Neutrophil (primary cell): ENCODE data around the gene ZBTB40.

Source experiments
- H3K27ac ChIP-seq: fragments of 200-600 bp; sonication (generic); 2 replicates; pipeline ENCODE4 v1.5.1; 2016; ENCODE audit warnings: mild to moderate bottlenecking, moderate library complexity
- H3K27me3 ChIP-seq: fragments of 200-600 bp; sonication (generic); 2 replicates; pipeline ENCODE4 v1.6.0; 2016; ENCODE audit warnings: mild to moderate bottlenecking
- H3K36me3 ChIP-seq: fragments of 200-600 bp; sonication (generic); 2 replicates; pipeline ENCODE4 v1.5.1; 2017
- H3K4me1 ChIP-seq, 2 experiments: fragments of 200-600 bp in 1 of 2; sonication (generic) in 1 of 2; 1 replicate in 1 of 2; 2 replicates in 1 of 2; pipeline versions ENCODE4 v1.5.1 to v1.6.1; 2013 to 2016; ENCODE audit warnings: low read depth in 1 of 2, low read length in 1 of 2, mild to moderate bottlenecking in 1 of 2, moderate library complexity in 1 of 2; ENCODE audit not compliant: control insufficient read depth in 1 of 2, insufficient read depth in 1 of 2
- H3K4me3 ChIP-seq, 2 experiments: fragments of 200-600 bp in 1 of 2; sonication (generic) in 1 of 2; 1 replicate in 1 of 2; 2 replicates in 1 of 2; pipeline ENCODE4 v1.5.1; 2013 to 2016; ENCODE audit warnings: low read depth in 1 of 2, low read length in 1 of 2, mild to moderate bottlenecking in 1 of 2, moderate library complexity in 1 of 2
- H3K9me3 ChIP-seq: fragments of 200-600 bp; sonication (generic); 2 replicates; pipeline ENCODE4 v1.5.1; 2016
- TF ChIP-seq, protein P1 (sequence below): fragments of 200-600 bp; sonication (generic); IDR thresholded peaks from 2 replicates; pipeline ENCODE4 v1.5.1; 2016; ENCODE audit warnings: antibody characterized with exemption

ZBTB40 gene

DNA sequence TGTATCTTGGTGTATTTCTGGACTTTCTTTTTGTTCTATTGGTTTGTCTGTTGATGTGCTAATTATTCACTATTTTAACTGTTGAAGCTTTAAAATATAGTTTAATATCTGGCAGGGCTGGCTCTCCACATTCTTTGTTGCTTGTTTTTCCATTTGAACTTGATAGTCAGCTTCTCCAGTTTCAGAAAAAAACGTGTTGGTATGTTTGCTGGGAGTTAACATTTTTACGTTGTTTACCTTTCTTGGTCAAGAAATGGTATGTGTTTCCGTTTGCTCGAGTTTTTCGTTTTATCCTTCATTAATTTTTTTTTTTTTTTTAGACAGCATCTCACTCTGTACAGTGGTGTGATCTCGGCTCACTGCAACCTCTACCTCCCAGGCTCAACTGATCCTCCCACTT is 16.9 kb upstream of the ZBTB40 start:
- TF ChIP-seq, protein P1, sequence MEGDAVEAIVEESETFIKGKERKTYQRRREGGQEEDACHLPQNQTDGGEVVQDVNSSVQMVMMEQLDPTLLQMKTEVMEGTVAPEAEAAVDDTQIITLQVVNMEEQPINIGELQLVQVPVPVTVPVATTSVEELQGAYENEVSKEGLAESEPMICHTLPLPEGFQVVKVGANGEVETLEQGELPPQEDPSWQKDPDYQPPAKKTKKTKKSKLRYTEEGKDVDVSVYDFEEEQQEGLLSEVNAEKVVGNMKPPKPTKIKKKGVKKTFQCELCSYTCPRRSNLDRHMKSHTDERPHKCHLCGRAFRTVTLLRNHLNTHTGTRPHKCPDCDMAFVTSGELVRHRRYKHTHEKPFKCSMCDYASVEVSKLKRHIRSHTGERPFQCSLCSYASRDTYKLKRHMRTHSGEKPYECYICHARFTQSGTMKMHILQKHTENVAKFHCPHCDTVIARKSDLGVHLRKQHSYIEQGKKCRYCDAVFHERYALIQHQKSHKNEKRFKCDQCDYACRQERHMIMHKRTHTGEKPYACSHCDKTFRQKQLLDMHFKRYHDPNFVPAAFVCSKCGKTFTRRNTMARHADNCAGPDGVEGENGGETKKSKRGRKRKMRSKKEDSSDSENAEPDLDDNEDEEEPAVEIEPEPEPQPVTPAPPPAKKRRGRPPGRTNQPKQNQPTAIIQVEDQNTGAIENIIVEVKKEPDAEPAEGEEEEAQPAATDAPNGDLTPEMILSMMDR = no peak
- H3K36me3 ChIP-seq = no peaks in the 10 kb centered on the region

GRCh38 chr1:22436948-22437347 is 14.7 kb upstream of the ZBTB40 start:
- TF ChIP-seq, protein P1 = no peak
- no peaks in the 10 kb centered on the region for H3K4me1 ChIP-seq
- H3K9me3 ChIP-seq = peaks cover 4% of the 10 kb centered on the region

More for the DNA sequence above, 16.9 kb upstream of the ZBTB40 start:
- H3K4me3 ChIP-seq = no peak overlapping the region
- H3K4me1 ChIP-seq = no peaks in the 10 kb centered on the region
- no peak overlapping the region for H3K27ac ChIP-seq
- peaks cover 9% of the 10 kb centered on the region for H3K27me3 ChIP-seq
- no peaks in the 10 kb centered on the region for H3K9me3 ChIP-seq

DNA sequence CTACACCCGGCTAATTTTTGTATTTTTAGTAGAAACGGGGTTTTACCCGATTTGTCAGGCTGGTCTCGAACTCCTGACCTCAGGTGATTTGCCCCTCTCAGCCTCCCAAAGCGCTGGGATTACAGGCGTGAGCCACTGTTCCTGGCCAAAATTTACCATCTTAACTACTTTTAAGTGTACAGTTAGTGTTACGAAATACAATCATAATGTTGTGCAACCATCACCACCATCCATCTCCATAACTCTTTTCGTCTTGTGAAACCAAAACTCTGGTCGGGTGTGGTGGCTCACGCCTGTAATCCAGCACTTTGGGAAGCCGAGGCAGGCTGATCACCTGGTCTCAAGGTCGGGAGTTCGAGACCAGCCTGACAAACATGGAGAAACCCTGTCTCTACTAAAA is 14.1 kb upstream of the ZBTB40 start:
- H3K9me3 ChIP-seq = peaks cover 4% of the 10 kb centered on the region
- TF ChIP-seq, protein P1 = no peak
- H3K4me1 ChIP-seq = no peaks in the 10 kb centered on the region
- H3K4me3 ChIP-seq = no peak overlapping the region
- H3K27ac ChIP-seq = no peak overlapping the region
- H3K36me3 ChIP-seq = no peaks in the 10 kb centered on the region
- peaks cover 9% of the 10 kb centered on the region for H3K27me3 ChIP-seq

More at GRCh38 chr1:22436948-22437347, 14.7 kb upstream of the ZBTB40 start:
- Histone ChIP-seq H3K27ac (no peak overlapping the region), H3K27me3 (peaks cover 9% of the 10 kb centered on the region), H3K36me3 (no peaks in the 10 kb centered on the region), H3K4me3 (no peak overlapping the region)

DNA sequence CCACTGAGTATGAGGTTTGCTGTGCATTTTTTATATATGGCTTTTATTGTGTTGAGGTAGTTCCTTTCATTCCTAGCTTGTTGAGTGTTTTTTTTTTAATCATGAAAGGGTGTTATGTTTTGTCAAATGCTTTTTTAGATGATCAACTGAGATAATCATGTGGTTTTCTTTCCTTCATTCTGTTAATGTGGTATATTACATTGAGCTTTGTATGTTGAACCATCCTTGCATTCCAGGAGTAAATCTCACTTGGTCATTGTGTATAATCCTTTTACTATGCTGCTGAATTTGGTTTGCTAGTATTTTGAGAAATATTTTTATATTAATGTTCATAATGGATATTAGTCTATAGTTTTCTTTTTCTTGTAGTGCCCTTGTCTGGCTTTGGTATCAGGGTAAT is 11.1 kb upstream of the ZBTB40 start:
- no peak overlapping the region for H3K4me3 ChIP-seq
- peaks cover 7% of the 10 kb centered on the region for H3K27me3 ChIP-seq
- no peak overlapping the region for H3K27ac ChIP-seq
- no peaks in the 10 kb centered on the region for H3K36me3 ChIP-seq
- H3K4me1 ChIP-seq = no peaks in the 10 kb centered on the region
- TF ChIP-seq, protein P1 = no peak
- peaks cover 4% of the 10 kb centered on the region for H3K9me3 ChIP-seq

DNA sequence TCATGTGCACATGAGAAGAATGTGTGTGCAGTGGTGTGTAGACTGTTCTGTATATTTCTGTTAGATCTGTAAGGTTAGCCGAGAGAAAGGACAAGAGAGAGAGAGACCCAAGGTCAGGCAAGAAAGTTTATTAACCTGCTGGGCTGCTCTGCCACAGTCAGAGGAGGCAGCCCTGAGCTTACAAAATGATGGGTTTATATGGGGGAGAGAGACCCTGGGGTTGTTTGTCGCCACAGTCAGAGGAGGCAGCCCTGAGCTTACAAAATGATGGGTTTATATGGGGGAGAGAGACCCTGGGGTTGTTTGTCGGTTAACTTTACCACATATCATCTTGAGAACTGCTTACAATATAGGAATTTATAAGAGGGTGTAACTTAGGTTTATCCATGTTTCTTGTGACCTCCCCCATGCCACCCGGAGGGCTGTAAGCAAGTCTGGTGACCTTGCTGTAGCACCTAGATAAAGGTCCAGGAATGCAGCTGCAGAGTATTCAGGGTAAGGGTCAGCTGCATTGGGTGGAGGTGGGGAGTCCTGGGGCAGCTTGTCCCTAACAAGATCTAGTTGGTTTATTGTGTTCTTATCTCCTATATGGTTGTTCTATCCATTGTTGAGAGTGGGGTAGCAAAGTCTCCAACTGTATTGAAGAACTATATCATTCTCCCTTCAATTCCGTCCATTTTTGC is 9.3 kb upstream of the ZBTB40 start:
- no peaks in the 10 kb centered on the region for H3K4me1 ChIP-seq
- no peak overlapping the region for H3K27ac ChIP-seq
- H3K36me3 ChIP-seq = no peaks in the 10 kb centered on the region
- H3K4me3 ChIP-seq = no peak overlapping the region
- TF ChIP-seq, protein P1 = no peak
- peaks cover 10% of the 10 kb centered on the region for H3K27me3 ChIP-seq
- H3K9me3 ChIP-seq = peaks cover 4% of the 10 kb centered on the region
